Activated T-helper 1 cell treated with anti-CD3 and anti-CD28 coated beads, Interleukin-2, amount 50 U/mL, for 16 hours (primary cell): ENCODE measurements around the gene AQP3.
"Not testable (repeated sequence)": the region's sequence is repeated elsewhere in the genome, so short reads cannot be mapped to it uniquely, and the experiment has no call there.

Experiments used
- DNase-seq, 2 donors: peaks; one replicate each; pipeline ENCODE4 v3.0.0-alpha.2; 2020; ENCODE audit warnings: low read depth in 1 of 2, low spot score in 1 of 2

AQP3 gene

GRCh38 chr9:33418090-33418489 is 29.3 kb downstream of the AQP3 start:
- DNase-seq: no peak

GRCh38 chr9:33416996-33417395 is 30.4 kb downstream of the AQP3 start:
- peak; percentile 8 to 21 for DNase-seq

- DNase-seq: peak; percentile 75 to 97
Measured at GRCh38 chr9:33415501-33416038, 31.8 kb downstream of the AQP3 start.

GRCh38 chr9:33414889-33415500 is 32.4 kb downstream of the AQP3 start:
- DNase-seq: no peak

GRCh38 chr9:33414268-33414667 is 33.1 kb downstream of the AQP3 start:
- DNase-seq: no peak

- DNase-seq: no peak
Measured at GRCh38 chr9:33408087-33408486, 39.3 kb downstream of the AQP3 start.

- no peak for DNase-seq
Measured at GRCh38 chr9:33407061-33407460, 40.3 kb downstream of the AQP3 start.

GRCh38 chr9:33404788-33405362 is 42.5 kb downstream of the AQP3 start:
- no peak for DNase-seq

- no peak for DNase-seq
Measured at GRCh38 chr9:33403941-33404787, 43.2 kb downstream of the AQP3 start.

GRCh38 chr9:33402371-33402770 is 45.0 kb downstream of the AQP3 start, which contains the start of gene AQP7:
AQP7 (minus strand) TSS chr9:33402568; CDS start chr9:33401262, 1,306 bp downstream.
- DNase-seq: not testable (repeated sequence)

- not testable (repeated sequence) for DNase-seq
Measured at GRCh38 chr9:33401809-33402208, 45.6 kb downstream of the AQP3 start.

- DNase-seq: not testable (repeated sequence)
Measured at GRCh38 chr9:33399047-33399446, 48.3 kb downstream of the AQP3 start.

GRCh38 chr9:33397801-33398200 is 49.6 kb downstream of the AQP3 start:
- not testable (repeated sequence) for DNase-seq

GRCh38 chr9:33395159-33395879 is 52.1 kb downstream of the AQP3 start:
- not testable (repeated sequence) for DNase-seq

GRCh38 chr9:33393986-33394385 is 53.4 kb downstream of the AQP3 start:
- DNase-seq: not testable (repeated sequence)

GRCh38 chr9:33393581-33393980 is 53.8 kb downstream of the AQP3 start:
- no peak for DNase-seq

GRCh38 chr9:33392591-33393021 is 54.8 kb downstream of the AQP3 start:
- not testable (repeated sequence) for DNase-seq
